Neuronal stem cell (in vitro differentiated cells): ENCODE results near the gene CIRBP.
A peak's percentile ranks its signal among the peaks of the same experiment; 100 is the strongest.

Experiments used
- DNase-seq: peaks from one replicate; pipeline ENCODE4 v3.0.0-alpha.2; 2013; ENCODE audit warnings: low spot score
- H2AFZ ChIP-seq: one replicate; pipeline ENCODE4 v1.6.1; 2013; ENCODE audit warnings: mild to moderate bottlenecking, low read length, inconsistent platforms
- H2AK5ac ChIP-seq: 2 replicates; pipeline ENCODE4 v1.6.1; 2013; ENCODE audit warnings: low read depth, mild to moderate bottlenecking, inconsistent platforms, low read length, moderate library complexity, mixed read lengths
- H2BK120ac ChIP-seq: 2 replicates; pipeline ENCODE4 v1.6.1; 2013; ENCODE audit warnings: low read depth, mild to moderate bottlenecking, inconsistent platforms, low read length, moderate library complexity, mixed read lengths
- H2BK12ac ChIP-seq: one replicate; pipeline ENCODE4 v1.6.1; 2013; ENCODE audit warnings: low read length, inconsistent platforms
- H2BK15ac ChIP-seq: 2 replicates; pipeline ENCODE4 v1.6.1; 2013; ENCODE audit warnings: mild to moderate bottlenecking, low read length, inconsistent platforms, mixed read lengths
- H2BK5ac ChIP-seq: one replicate; pipeline ENCODE4 v1.6.1; 2013; ENCODE audit warnings: inconsistent platforms, mild to moderate bottlenecking, low read length, moderate library complexity
- H3K14ac ChIP-seq: one replicate; pipeline ENCODE4 v1.6.1; 2013; ENCODE audit warnings: low read length, inconsistent platforms
- H3K18ac ChIP-seq: 2 replicates; pipeline ENCODE4 v1.6.1; 2013; ENCODE audit warnings: low read length, inconsistent platforms
- H3K23ac ChIP-seq: 2 replicates; pipeline ENCODE4 v1.6.1; 2013; ENCODE audit warnings: low read depth, mild to moderate bottlenecking, mixed read lengths, low read length, inconsistent platforms; ENCODE audit not compliant: poor library complexity
- H3K27ac ChIP-seq: replicated peaks from 3 replicates; pipeline ENCODE4 v1.5.1; 2013; ENCODE audit warnings: low read length, inconsistent platforms
- H3K27me3 ChIP-seq, 3 experiments: 2 replicates each; pipeline ENCODE4 v1.6.1; 2013; ENCODE audit warnings: low read length in 3 of 3, mild to moderate bottlenecking in 2 of 3, inconsistent platforms in 1 of 3, low read depth in 1 of 3, mixed read lengths in 1 of 3, moderate library complexity in 1 of 3; ENCODE audit not compliant: control insufficient read depth in 3 of 3, insufficient read depth in 3 of 3
- H3K36me3 ChIP-seq, 2 donors: replicated peaks in 1 of 2; 2 replicates each; pipeline ENCODE4 v1.6.1; 2013; ENCODE audit warnings: low read length in 2 of 2; ENCODE audit not compliant: control insufficient read depth in 2 of 2, insufficient read depth in 2 of 2
- H3K4ac ChIP-seq: 2 replicates; pipeline ENCODE4 v1.6.1; 2013; ENCODE audit warnings: inconsistent platforms, mild to moderate bottlenecking, low read length, moderate library complexity
- H3K4me1 ChIP-seq, 2 donors: 1 replicate in 1 of 2; 2 replicates in 1 of 2; pipeline ENCODE4 v1.6.1; 2013; ENCODE audit warnings: low read length in 2 of 2, low read depth in 1 of 2; ENCODE audit not compliant: control insufficient read depth in 2 of 2, insufficient read depth in 1 of 2
- H3K4me2 ChIP-seq: one replicate; pipeline ENCODE4 v1.6.1; 2013; ENCODE audit warnings: mild to moderate bottlenecking, low read length, inconsistent platforms; ENCODE audit not compliant: insufficient read depth, poor library complexity, severe bottlenecking
- H3K4me3 ChIP-seq, 2 donors: 2 replicates each; pipeline ENCODE4 v1.5.1; 2013; ENCODE audit warnings: low read length in 2 of 2, mild to moderate bottlenecking in 2 of 2, inconsistent platforms in 1 of 2, moderate library complexity in 1 of 2
- H3K79me1 ChIP-seq: one replicate; pipeline ENCODE4 v1.6.1; 2013; ENCODE audit warnings: low read depth, mild to moderate bottlenecking, inconsistent platforms, low read length, moderate library complexity
- H3K9ac ChIP-seq: one replicate; pipeline ENCODE4 v1.6.1; 2013; ENCODE audit warnings: mild to moderate bottlenecking, low read depth, low read length, inconsistent platforms; ENCODE audit not compliant: poor library complexity
- H3K9me3 ChIP-seq, 2 donors: replicated peaks in 1 of 2; 2 replicates each; pipeline versions ENCODE3 to v1.6.1; 2013; ENCODE audit warnings: low read length in 2 of 2, mild to moderate bottlenecking in 2 of 2, inconsistent platforms in 1 of 2, low read depth in 1 of 2, mixed read lengths in 1 of 2, moderate library complexity in 1 of 2; ENCODE audit not compliant: control insufficient read depth in 2 of 2, insufficient read depth in 1 of 2
- H4K8ac ChIP-seq: one replicate; pipeline ENCODE4 v1.6.1; 2013; ENCODE audit warnings: low read depth, mild to moderate bottlenecking, inconsistent platforms, low read length, moderate library complexity
- H4K91ac ChIP-seq: one replicate; pipeline ENCODE4 v1.6.1; 2013; ENCODE audit warnings: low read length, low read depth, mild to moderate bottlenecking, inconsistent platforms; ENCODE audit not compliant: poor library complexity
- WGBS, 2 donors: extraction: QIAGEN DNeasy Blood & Tissue Kit; methylation state at CpG; one replicate each; pipeline ENCODE4 v1.1.7; 2013; ENCODE audit warnings: missing lambda C conversion rate in 2 of 2, mixed read lengths in 1 of 2; ENCODE audit not compliant: insufficient read length in 2 of 2, insufficient replicate concordance in 1 of 2; ENCODE audit errors: extremely low coverage in 2 of 2; 5-methylcytosine and 5-hydroxymethylcytosine counted together

CIRBP gene

DNA sequence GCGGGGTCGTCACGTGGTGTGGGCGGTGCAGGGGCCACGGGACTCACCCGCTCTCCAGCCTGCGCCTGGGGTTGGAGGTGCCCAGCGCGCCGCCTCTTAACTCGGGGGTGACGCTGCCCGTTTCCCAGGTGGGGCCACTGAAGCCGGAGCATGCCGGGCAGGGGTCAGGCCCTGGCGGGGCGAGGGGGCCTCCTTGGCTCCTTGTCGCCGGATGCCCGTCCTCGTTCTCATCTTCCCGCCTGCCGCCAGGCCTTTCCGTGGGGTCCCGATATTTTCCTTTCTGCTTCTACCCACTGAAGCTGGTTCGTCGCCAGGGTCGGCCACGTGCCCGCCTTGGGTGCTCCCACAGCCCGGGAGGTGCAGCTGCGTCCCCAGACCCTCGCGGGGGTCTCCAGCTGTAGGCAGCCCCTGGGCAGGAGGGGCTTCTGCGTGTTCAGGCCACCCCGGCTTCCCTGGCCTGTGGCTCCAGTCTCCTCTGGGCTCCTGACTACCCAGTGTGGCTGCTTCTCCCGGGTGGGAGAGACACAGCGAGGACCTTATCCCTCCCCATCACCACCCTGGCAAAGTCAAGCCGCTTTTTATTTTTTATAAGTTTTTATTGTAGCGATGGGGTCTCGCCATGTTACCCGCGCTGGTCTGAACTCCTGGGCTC is 7.0 kb downstream of the CIRBP start:
- peak overlapping the region; percentile 72 for H4K8ac ChIP-seq
- H4K91ac ChIP-seq: no peak overlapping the region
- DNase-seq: no peak
- no peaks in the 10 kb centered on the region for H3K27me3 ChIP-seq
- peaks cover 15 to 16% of the 10 kb centered on the region in 2 donors for H3K4me1 ChIP-seq
- peaks cover 48 to 65% of the 10 kb centered on the region in 2 donors for H3K36me3 ChIP-seq
- H3K27ac ChIP-seq: peak overlapping the region; percentile 77
- no peaks in the 10 kb centered on the region for H3K9me3 ChIP-seq
- H2BK12ac ChIP-seq: peak overlapping the region; percentile 93
- H3K4me3 ChIP-seq: peak overlapping the region; percentile 77 to 84
- peak overlapping the region; percentile 98 for H2AK5ac ChIP-seq
- H3K4me2 ChIP-seq: peak overlapping the region; percentile 85
- peak overlapping the region; percentile 87 for H2AFZ ChIP-seq
- peak overlapping the region; percentile 91 for H2BK5ac ChIP-seq
- peak overlapping the region; percentile 97 for H3K4ac ChIP-seq
- H2BK15ac ChIP-seq: peak overlapping the region; percentile 98
- H3K23ac ChIP-seq: peak overlapping the region; percentile 99
- H3K9ac ChIP-seq: peak overlapping the region; percentile 94
- WGBS, 2 donors: no CpG with 5 or more reads among the region's 43 CpGs
- H3K18ac ChIP-seq: peak overlapping the region; percentile 94
- peak overlapping the region; percentile 84 for H3K14ac ChIP-seq
- no peak overlapping the region for H2BK120ac ChIP-seq
- H3K79me1 ChIP-seq: peaks cover 15% of the 10 kb centered on the region

DNA sequence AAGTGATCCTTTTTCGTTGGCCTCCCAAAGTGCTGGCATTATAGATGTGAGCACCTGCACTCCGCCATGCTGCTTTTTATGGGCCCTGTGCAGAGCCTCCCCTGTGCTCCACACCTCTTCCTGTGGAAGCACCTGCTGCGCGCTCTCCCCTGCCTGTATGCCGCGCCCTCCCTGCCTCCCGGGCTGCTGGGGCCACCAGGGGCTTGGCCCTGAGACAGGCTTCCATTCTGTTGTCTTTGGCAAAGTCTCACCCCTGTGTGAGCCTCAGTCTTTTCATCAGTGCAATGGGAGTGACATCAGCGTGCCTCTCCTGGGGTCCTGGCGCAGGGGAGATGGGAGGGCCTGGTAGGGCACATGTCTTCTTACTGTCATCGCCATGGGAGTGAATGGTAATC is 7.5 kb downstream of the CIRBP start:
- no peak overlapping the region for H2BK5ac ChIP-seq
- peak overlapping the region in 1 of 2 donors; percentile 77 for H3K4me3 ChIP-seq
- H3K27ac ChIP-seq: no peak overlapping the region
- H3K27me3 ChIP-seq: no peaks in the 10 kb centered on the region
- no peak overlapping the region for H4K8ac ChIP-seq
- peak overlapping the region; percentile 98 for H2BK15ac ChIP-seq
- no CpG with 5 or more reads among the region's 10 CpGs for WGBS, 2 donors
- no peak overlapping the region for H3K14ac ChIP-seq
- no peak overlapping the region for H2AFZ ChIP-seq
- peaks cover 14% of the 10 kb centered on the region in 2 donors for H3K4me1 ChIP-seq
- DNase-seq: no peak
- no peak overlapping the region for H4K91ac ChIP-seq
- peaks cover 43 to 60% of the 10 kb centered on the region in 2 donors for H3K36me3 ChIP-seq
- peak overlapping the region; percentile 85 for H3K4me2 ChIP-seq
- peak overlapping the region; percentile 21 for H3K23ac ChIP-seq
- H3K18ac ChIP-seq: peak overlapping the region; percentile 11
- no peak overlapping the region for H3K4ac ChIP-seq
- H2AK5ac ChIP-seq: peak overlapping the region; percentile 98
- no peak overlapping the region for H3K9ac ChIP-seq
- peaks cover 12% of the 10 kb centered on the region for H3K79me1 ChIP-seq
- H2BK120ac ChIP-seq: no peak overlapping the region
- H3K9me3 ChIP-seq: no peaks in the 10 kb centered on the region
- H2BK12ac ChIP-seq: no peak overlapping the region

- H3K4me2 ChIP-seq: no peak overlapping the region
- no peaks in the 10 kb centered on the region for H3K9me3 ChIP-seq
- H4K8ac ChIP-seq: no peak overlapping the region
- peaks cover 12 to 14% of the 10 kb centered on the region in 2 donors for H3K4me1 ChIP-seq
- no peaks in the 10 kb centered on the region for H3K27me3 ChIP-seq
- H3K36me3 ChIP-seq: peaks cover 39 to 55% of the 10 kb centered on the region in 2 donors
- H3K4ac ChIP-seq: no peak overlapping the region
- H2BK120ac ChIP-seq: no peak overlapping the region
- H4K91ac ChIP-seq: no peak overlapping the region
- peaks cover 10% of the 10 kb centered on the region for H3K79me1 ChIP-seq
- no peak overlapping the region for H3K23ac ChIP-seq
- WGBS, 2 donors: no CpG with 5 or more reads among the region's 15 CpGs
- no peak overlapping the region for H3K9ac ChIP-seq
- H3K14ac ChIP-seq: no peak overlapping the region
- H2BK15ac ChIP-seq: no peak overlapping the region
- H3K27ac ChIP-seq: no peak overlapping the region
- DNase-seq: no peak
- H2AFZ ChIP-seq: no peak overlapping the region
- no peak overlapping the region for H2BK12ac ChIP-seq
- peak overlapping the region; percentile 43 for H2AK5ac ChIP-seq
- peak overlapping the region in 1 of 2 donors; percentile 6 for H3K4me3 ChIP-seq
- H2BK5ac ChIP-seq: no peak overlapping the region
- no peak overlapping the region for H3K18ac ChIP-seq
Measured at GRCh38 chr19:1277061-1277460, 7.9 kb downstream of the CIRBP start.

DNA sequence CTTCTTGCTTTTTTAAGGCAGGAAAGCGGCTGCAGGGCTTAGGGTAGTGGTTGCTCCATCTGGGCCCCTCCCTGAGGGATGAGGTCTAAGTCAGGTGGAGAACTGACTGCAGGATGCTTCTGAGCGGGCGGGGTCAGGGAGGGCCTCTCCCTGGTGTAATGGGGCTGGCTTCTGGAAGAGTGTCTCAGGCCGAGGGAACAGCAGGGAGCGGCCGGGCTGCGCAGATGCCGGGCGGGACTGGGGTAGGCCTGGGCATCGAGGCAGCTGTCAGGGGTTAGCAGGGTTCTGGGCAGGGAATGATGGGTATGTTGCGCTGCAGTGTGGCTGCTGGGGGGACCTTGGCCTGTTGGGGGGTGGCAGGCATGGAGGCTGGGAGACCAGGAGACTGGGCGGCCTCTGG is 8.9 kb downstream of the CIRBP start:
- H3K4me3 ChIP-seq: no peak overlapping the region
- peak overlapping the region; percentile 21 for H3K9ac ChIP-seq
- H3K23ac ChIP-seq: no peak overlapping the region
- H2AFZ ChIP-seq: no peak overlapping the region
- no peak overlapping the region for H4K91ac ChIP-seq
- no peak for DNase-seq
- H4K8ac ChIP-seq: no peak overlapping the region
- H3K36me3 ChIP-seq: peaks cover 31 to 45% of the 10 kb centered on the region in 2 donors
- no peak overlapping the region for H3K18ac ChIP-seq
- WGBS, 2 donors: no CpG with 5 or more reads among the region's 12 CpGs
- H2BK120ac ChIP-seq: no peak overlapping the region
- peaks cover 11 to 15% of the 10 kb centered on the region in 2 donors for H3K4me1 ChIP-seq
- H3K14ac ChIP-seq: no peak overlapping the region
- H3K9me3 ChIP-seq: no peaks in the 10 kb centered on the region
- H3K27ac ChIP-seq: no peak overlapping the region
- no peak overlapping the region for H2BK12ac ChIP-seq
- H2BK5ac ChIP-seq: no peak overlapping the region
- no peak overlapping the region for H3K4me2 ChIP-seq
- H3K4ac ChIP-seq: no peak overlapping the region
- H2BK15ac ChIP-seq: no peak overlapping the region
- no peaks in the 10 kb centered on the region for H3K27me3 ChIP-seq
- H3K79me1 ChIP-seq: peaks cover 9% of the 10 kb centered on the region
- H2AK5ac ChIP-seq: peak overlapping the region; percentile 84
